Spleen (tissue), 11 donors: ENCODE results near the gene PRSS2. TPM values are rescaled to one million over a fixed set of nuclear protein-coding genes. Genes with fewer than 3 reads are reported as not detected.

ENCODE experiments used
- DNase-seq: peaks from one replicate; pipeline ENCODE4 v3.0.0-alpha.2; 2020
- H3K27ac ChIP-seq, 8 donors: fragments of 200-600 bp; sonication (generic) in 7 of 8; 1 replicate in 4 of 8; 2 replicates in 4 of 8; pipeline versions ENCODE4 v1.5.0 to v1.8.0; 2016 to 2021; ENCODE audit warnings: inconsistent platforms in 4 of 8, mild to moderate bottlenecking in 4 of 8, moderate library complexity in 1 of 8
- H3K27me3 ChIP-seq, 7 donors: fragments of 200-600 bp; sonication (generic) in 6 of 7; replicated peaks in 1 of 7; 1 replicate in 4 of 7; 2 replicates in 3 of 7; pipeline versions ENCODE4 v1.5.0 to v1.8.0; 2016 to 2021; ENCODE audit warnings: inconsistent platforms in 3 of 7, mild to moderate bottlenecking in 1 of 7
- H3K36me3 ChIP-seq, 6 donors: fragments of 200-600 bp; sonication (generic) in 5 of 6; 1 replicate in 4 of 6; 2 replicates in 2 of 6; pipeline versions ENCODE4 v1.5.0 to v1.8.0; 2016 to 2021; ENCODE audit warnings: inconsistent platforms in 2 of 6
- H3K4me1 ChIP-seq, 6 donors: fragments of 200-600 bp; sonication (generic) in 5 of 6; 1 replicate in 3 of 6; 2 replicates in 3 of 6; pipeline versions ENCODE4 v1.5.0 to v1.8.0; 2016 to 2021; ENCODE audit warnings: inconsistent platforms in 3 of 6
- H3K4me3 ChIP-seq, 8 donors: fragments of 200-600 bp; sonication (generic) in 7 of 8; 1 replicate in 4 of 8; 2 replicates in 4 of 8; pipeline versions ENCODE4 v1.5.0 to v1.8.0; 2016 to 2021; ENCODE audit warnings: inconsistent platforms in 4 of 8, mild to moderate bottlenecking in 4 of 8, moderate library complexity in 2 of 8
- H3K9me3 ChIP-seq, 8 donors: fragments of 200-600 bp; sonication (generic) in 7 of 8; 1 replicate in 4 of 8; 2 replicates in 4 of 8; pipeline versions ENCODE4 v1.5.0 to v1.8.0; 2016 to 2021; ENCODE audit warnings: inconsistent platforms in 4 of 8
- CTCF ChIP-seq, 11 experiments: fragments of 200-600 bp in 7 of 11; fragments of 450-650 bp in 4 of 11; sonication (generic) in 4 of 11; IDR thresholded peaks in 8 of 11; conservative IDR thresholded peaks in 3 of 11; 1 replicate in 7 of 11; 2 replicates in 4 of 11; pipeline versions ENCODE4 v1.4.0 to v1.8.0; 2016 to 2021; ENCODE audit warnings: antibody characterized with exemption in 11 of 11, inconsistent platforms in 4 of 11, mild to moderate bottlenecking in 1 of 11
- POLR2A ChIP-seq, 3 donors: fragments of 450-650 bp; IDR thresholded peaks; one replicate each; pipeline ENCODE4 v1.5.1; 2017; ENCODE audit warnings: antibody characterized with exemption in 3 of 3, mild to moderate bottlenecking in 1 of 3
- POLR2AphosphoS5 ChIP-seq, 3 donors: sonication (generic); formaldehyde crosslinking; IDR thresholded peaks; one replicate each; pipeline ENCODE4 v1.5.1; 2017; ENCODE audit warnings: antibody characterized with exemption in 3 of 3
- WGBS, 5 donors: extraction: QIAGEN DNeasy Blood & Tissue Kit in 3 of 5; methylation state at CpG; one replicate each; pipeline versions ENCODE4 v1.1.5 to v1.1.7; 2013 to 2018; 5-methylcytosine and 5-hydroxymethylcytosine counted together
- intact Hi-C: fragments of 100-400 bp; cut with DNase I; formaldehyde crosslinking; loops from one replicate; pipeline ENCODE4 v1.15.0; 2023; ENCODE audit warnings: low total_unique reads
- polyA plus RNA-seq, 3 donors: library from polyadenylated mRNA; stranded (reverse); fragments of 200-250 nt; gene quantifications; one replicate each; pipeline ENCODE4 v1.2.1, GENCODE V29; 2013
- total RNA-seq, 7 donors: library from RNA; depleted of rRNA in 3 of 7; stranded (reverse); fragments of >200 nt in 3 of 7; fragmentation: NEBNext Ultra II Directional in 4 of 7; extraction: Animal tissue kit (Norgen Biotek cat#: 25700) in 4 of 7; gene quantifications; one replicate each; pipeline versions ENCODE4 v1.1.0 to v1.2.1, GENCODE V29; 2016 to 2021
- donor health status: healthy with polysubstance abuse.
- donor health status: DM: no; HTN: no; CAD: no; lungs with moderate emphysema.
- donor health status: DM: no; HTN: no; CAD: no.
- donor health status: Bipolar disorder and iron deficiency.
- donor health status: healthy.
- donor health status: DM: no; HTN: no; CAD: no.
- donor health status: DM: yes; HTN: yes; CAD: no.

PRSS2 gene
- total and polyA plus RNA-seq, 10 donors, result 1.1 to 14.5 (median 2.6) TPM; not detected in 4

- Histone ChIP-seq H3K9me3 (no peaks in the 10 kb centered on the region), H3K4me1 (peaks cover 0 to 45% (median 9%) of the 10 kb centered on the region in 6 donors), H3K27me3 (no peaks in the 10 kb centered on the region), H3K4me3 (peak overlapping the region in 6 of 8 donors; percentile 12 to 64 (median 28)), H3K36me3 (no peaks in the 10 kb centered on the region), H3K27ac (peak overlapping the region in 7 of 8 donors; percentile 53 to 97 (median 72))
- intact Hi-C loops, result no loop called here
- DNase-seq, result no peak
- TF ChIP-seq CTCF (IDR thresholded peaks at IDR 0.05 in 8 of 11, conservative IDR thresholded peaks at IDR 0.05 in 3 of 11) (no peak), POLR2AphosphoS5 (IDR thresholded peaks at IDR 0.05) (no peak), POLR2A (IDR thresholded peaks at IDR 0.05) (no peak)
- 58 to 82% (median 79%) methylated on average over 3 of the region's 3 CpGs for WGBS, 5 donors
Observed at GRCh38 chr7:142790056-142790455, 19.3 kb downstream of the PRSS2 start.

GRCh38 chr7:142790555-142790954 lies 19.8 kb downstream of the PRSS2 start:
- H3K4me3 ChIP-seq, result peak overlapping the region in 5 of 8 donors; percentile 12 to 64 (median 29)
- no peaks in the 10 kb centered on the region for H3K9me3 ChIP-seq
- peaks cover 0 to 5% (median 0%) of the 10 kb centered on the region in 7 donors for H3K27me3 ChIP-seq
- no peaks in the 10 kb centered on the region for H3K36me3 ChIP-seq
- WGBS, 5 donors, result 76 to 90% (median 86%) methylated on average over 1 of the region's 1 CpG
- intact Hi-C loops, result no loop called here
- DNase-seq, result no peak
- H3K27ac ChIP-seq, result peak overlapping the region in 5 of 8 donors; percentile 68 to 97 (median 74)
- H3K4me1 ChIP-seq, result peaks cover 0 to 46% (median 13%) of the 10 kb centered on the region in 6 donors
- no peak for TF ChIP-seq POLR2A (IDR thresholded peaks at IDR 0.05)
- TF ChIP-seq CTCF (IDR thresholded peaks at IDR 0.05 in 8 of 11, conservative IDR thresholded peaks at IDR 0.05 in 3 of 11), result no peak
- TF ChIP-seq POLR2AphosphoS5 (IDR thresholded peaks at IDR 0.05), result no peak

GRCh38 chr7:142791502-142791901 lies 20.7 kb downstream of the PRSS2 start:
- H3K4me1 ChIP-seq, result peaks cover 0 to 56% (median 17%) of the 10 kb centered on the region in 6 donors
- intact Hi-C loops, result no loop called here
- H3K27ac ChIP-seq, result peak overlapping the region in 5 of 8 donors; percentile 38 to 97 (median 72)
- H3K9me3 ChIP-seq, result no peaks in the 10 kb centered on the region
- peak overlapping the region in 2 of 8 donors; percentile 33 to 64 for H3K4me3 ChIP-seq
- H3K36me3 ChIP-seq, result no peaks in the 10 kb centered on the region
- WGBS, 5 donors, result 60 to 94% (median 86%) methylated on average over 1 to 7 of the region's 7 CpGs
- no peak for DNase-seq
- H3K27me3 ChIP-seq, result peaks cover 0 to 14% (median 5%) of the 10 kb centered on the region in 7 donors
- TF ChIP-seq POLR2AphosphoS5 (IDR thresholded peaks at IDR 0.05) (no peak), POLR2A (IDR thresholded peaks at IDR 0.05) (no peak), CTCF (IDR thresholded peaks at IDR 0.05 in 8 of 11, conservative IDR thresholded peaks at IDR 0.05 in 3 of 11) (no peak)

- H3K4me1 ChIP-seq, result peaks cover 0 to 62% (median 24%) of the 10 kb centered on the region in 6 donors
Observed at GRCh38 chr7:142792129-142792528, 21.4 kb downstream of the PRSS2 start.

More at GRCh38 chr7:142792129-142792528, 21.4 kb downstream of the PRSS2 start:
- 79 to 100% (median 83%) methylated on average over 1 of the region's 1 CpG for WGBS, 5 donors
- peak overlapping the region in 6 of 8 donors; percentile 26 to 97 (median 62) for H3K27ac ChIP-seq
- no peaks in the 10 kb centered on the region for H3K36me3 ChIP-seq
- peaks cover 0 to 20% (median 11%) of the 10 kb centered on the region in 7 donors for H3K27me3 ChIP-seq
- peak overlapping the region in 1 of 8 donors; percentile 2 for H3K4me3 ChIP-seq
- no peak for DNase-seq
- intact Hi-C loops, result no loop called here
- no peaks in the 10 kb centered on the region for H3K9me3 ChIP-seq
- TF ChIP-seq POLR2A (IDR thresholded peaks at IDR 0.05), result no peak
- no peak for TF ChIP-seq POLR2AphosphoS5 (IDR thresholded peaks at IDR 0.05)
- TF ChIP-seq CTCF (IDR thresholded peaks at IDR 0.05 in 8 of 11, conservative IDR thresholded peaks at IDR 0.05 in 3 of 11), result no peak
